ENCODE results near the gene DCAF8. TPM values are rescaled to one million over a fixed set of nuclear protein-coding genes. Genes with fewer than 3 reads are reported as not detected.

DCAF8 gene
- total and polyA plus RNA-seq, 2 experiments from 2014 or later = 55.0 to 104 TPM

GRCh38 chr1:160237558-160237957 is 24.8 kb downstream of the DCAF8 start:
- H3K27ac ChIP-seq (ENCODE audit: low read depth) = no peak overlapping the region
- Mint-ChIP-seq H3K36me3 (ENCODE audit: low read depth) (peaks cover 51% of the 10 kb centered on the region), H3K9me3 (no peaks in the 10 kb centered on the region), H3K4me1 (no peaks in the 10 kb centered on the region; the same call in 2 of the 3 replicates), H3K27me3 (ENCODE audit: insufficient read depth, low read depth, poor library complexity) (no peaks in the 10 kb centered on the region), H3K27ac (no peak overlapping the region), H3K4me3 (no peak overlapping the region)
- ATAC-seq = no peak
- H3F3A ChIP-seq (replicated peaks; ENCODE audit: low read depth) = peaks cover 8% of the 10 kb centered on the region; the same call in 1 of the 2 replicates
- H3K36me3 ChIP-seq (ENCODE audit: insufficient read depth) = peaks cover 55% of the 10 kb centered on the region
- peaks cover 4% of the 10 kb centered on the region; the same call in 1 of the 2 replicates for H3K79me2 ChIP-seq (replicated peaks; ENCODE audit: insufficient read depth)
- no peaks in the 10 kb centered on the region for H3K27me3 ChIP-seq (ENCODE audit: insufficient read depth)
- H2AFZ ChIP-seq = no peak overlapping the region
- no peaks in the 10 kb centered on the region for H3K9me2 ChIP-seq (ENCODE audit: insufficient read depth)
- no peak overlapping the region for H3K4me2 ChIP-seq
- H3K4me1 ChIP-seq (ENCODE audit: insufficient read depth) = no peaks in the 10 kb centered on the region
- no peak overlapping the region for H3K4me3 ChIP-seq
- TF ChIP-seq NANOG (IDR thresholded peaks at IDR 0.05; ENCODE audit: borderline replicate concordance) (no peak), JUNB (IDR thresholded peaks at IDR 0.05; ENCODE audit: unreplicated experiment) (no peak), CREB1 (CRISPR knock-in tag; IDR thresholded peaks at IDR 0.05; ENCODE audit: low read depth) (no peak), ZNF114 (CRISPR knock-in tag; IDR thresholded peaks at IDR 0.05) (no peak), ETS1 (IDR thresholded peaks at IDR 0.05) (no peak), STAT1 (IDR thresholded peaks at IDR 0.05; ENCODE audit: unreplicated experiment) (no peak), EZH2phosphoT487 (IDR thresholded peaks at IDR 0.05; ENCODE audit: unreplicated experiment) (no peak), ZNF331 (CRISPR knock-in tag; IDR thresholded peaks at IDR 0.05; ENCODE audit: low read depth) (no peak), EZH2 (IDR thresholded peaks at IDR 0.05; ENCODE audit: low read depth, unreplicated experiment) (no peak), CTCF (conservative IDR thresholded peaks at IDR 0.05; ENCODE audit: low read depth in 2 of 2) (no peak), REST (IDR thresholded peaks at IDR 0.05; ENCODE audit: unreplicated experiment) (no peak), POLR2AphosphoS5 (IDR thresholded peaks at IDR 0.05; ENCODE audit: low read depth) (no peak), ZNF462 (CRISPR knock-in tag; IDR thresholded peaks at IDR 0.05) (no peak)
- no peak for DNase-seq (ENCODE audit: low spot score)
- peaks cover 28% of the 10 kb centered on the region for H4K20me1 ChIP-seq (replicated peaks; ENCODE audit: insufficient read depth)

Measured in GM23338 (cell line).